Measurements from ENCODE around the gene PAX2. TPM values are rescaled to one million over a fixed set of nuclear protein-coding genes. Genes with fewer than 3 reads are reported as not detected.
A peak's percentile ranks its signal among the peaks of the same experiment; 100 is the strongest.

PAX2 gene
- total RNA-seq, 1 experiment from 2014 or later = 0.09 TPM

- ChIA-PET POLR2A (interaction anchor here (0.6 to 1.6 kb wide), 3 partner anchors 12 to 18 kb away, joined by 3 to 4 read pairs (median 4); no protein-coding TSS in a partner anchor), CTCF (interaction anchor here (0.7 to 2.8 kb wide), 17 partner anchors 12 to 269 kb away, joined by 3 to 22 read pairs (median 4); no protein-coding TSS in a partner anchor)
- Mint-ChIP-seq H3K4me1 (peaks cover 40% of the 10 kb centered on the region), H3K27ac (no peak overlapping the region), H3K27me3 (ENCODE audit: low read depth) (peaks cover 100% of the 10 kb centered on the region), H3K36me3 (no peaks in the 10 kb centered on the region), H3K4me3 (peak overlapping the region; percentile 53), H3K9me3 (no peaks in the 10 kb centered on the region)
- no peak for TF ChIP-seq ETV6 (CRISPR knock-in tag; IDR thresholded peaks at IDR 0.05)
- TF ChIP-seq, protein P1, sequence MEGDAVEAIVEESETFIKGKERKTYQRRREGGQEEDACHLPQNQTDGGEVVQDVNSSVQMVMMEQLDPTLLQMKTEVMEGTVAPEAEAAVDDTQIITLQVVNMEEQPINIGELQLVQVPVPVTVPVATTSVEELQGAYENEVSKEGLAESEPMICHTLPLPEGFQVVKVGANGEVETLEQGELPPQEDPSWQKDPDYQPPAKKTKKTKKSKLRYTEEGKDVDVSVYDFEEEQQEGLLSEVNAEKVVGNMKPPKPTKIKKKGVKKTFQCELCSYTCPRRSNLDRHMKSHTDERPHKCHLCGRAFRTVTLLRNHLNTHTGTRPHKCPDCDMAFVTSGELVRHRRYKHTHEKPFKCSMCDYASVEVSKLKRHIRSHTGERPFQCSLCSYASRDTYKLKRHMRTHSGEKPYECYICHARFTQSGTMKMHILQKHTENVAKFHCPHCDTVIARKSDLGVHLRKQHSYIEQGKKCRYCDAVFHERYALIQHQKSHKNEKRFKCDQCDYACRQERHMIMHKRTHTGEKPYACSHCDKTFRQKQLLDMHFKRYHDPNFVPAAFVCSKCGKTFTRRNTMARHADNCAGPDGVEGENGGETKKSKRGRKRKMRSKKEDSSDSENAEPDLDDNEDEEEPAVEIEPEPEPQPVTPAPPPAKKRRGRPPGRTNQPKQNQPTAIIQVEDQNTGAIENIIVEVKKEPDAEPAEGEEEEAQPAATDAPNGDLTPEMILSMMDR (IDR thresholded peaks at IDR 0.05) = peak; percentile 23; the same call in 1 of the 2 replicates
- ATAC-seq = peak; percentile 61
- peak; percentile 80 for DNase-seq (ENCODE audit: low spot score)
These were observed 16.2 kb upstream of the PAX2 start for GRCh38 chr10:100728928-100729861.

GRCh38 chr10:100729862-100730724, 15.3 kb upstream of the PAX2 start:
- Mint-ChIP-seq H3K4me1 (peaks cover 45% of the 10 kb centered on the region), H3K27ac (no peak overlapping the region), H3K27me3 (ENCODE audit: low read depth) (peaks cover 100% of the 10 kb centered on the region), H3K9me3 (no peaks in the 10 kb centered on the region), H3K4me3 (peak overlapping the region; percentile 53), H3K36me3 (no peaks in the 10 kb centered on the region)
- TF ChIP-seq, protein P2, sequence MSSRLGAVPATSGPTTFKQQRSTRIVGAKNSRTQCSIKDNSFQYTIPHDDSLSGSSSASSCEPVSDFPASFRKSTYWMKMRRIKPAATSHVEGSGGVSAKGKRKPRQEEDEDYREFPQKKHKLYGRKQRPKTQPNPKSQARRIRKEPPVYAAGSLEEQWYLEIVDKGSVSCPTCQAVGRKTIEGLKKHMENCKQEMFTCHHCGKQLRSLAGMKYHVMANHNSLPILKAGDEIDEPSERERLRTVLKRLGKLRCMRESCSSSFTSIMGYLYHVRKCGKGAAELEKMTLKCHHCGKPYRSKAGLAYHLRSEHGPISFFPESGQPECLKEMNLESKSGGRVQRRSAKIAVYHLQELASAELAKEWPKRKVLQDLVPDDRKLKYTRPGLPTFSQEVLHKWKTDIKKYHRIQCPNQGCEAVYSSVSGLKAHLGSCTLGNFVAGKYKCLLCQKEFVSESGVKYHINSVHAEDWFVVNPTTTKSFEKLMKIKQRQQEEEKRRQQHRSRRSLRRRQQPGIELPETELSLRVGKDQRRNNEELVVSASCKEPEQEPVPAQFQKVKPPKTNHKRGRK (CRISPR knock-in tag; IDR thresholded peaks at IDR 0.05; ENCODE audit: borderline replicate concordance) = 0 out of 2 replicates have a peak, but pooled peaks have one; percentile 56
- TF ChIP-seq, protein P3, sequence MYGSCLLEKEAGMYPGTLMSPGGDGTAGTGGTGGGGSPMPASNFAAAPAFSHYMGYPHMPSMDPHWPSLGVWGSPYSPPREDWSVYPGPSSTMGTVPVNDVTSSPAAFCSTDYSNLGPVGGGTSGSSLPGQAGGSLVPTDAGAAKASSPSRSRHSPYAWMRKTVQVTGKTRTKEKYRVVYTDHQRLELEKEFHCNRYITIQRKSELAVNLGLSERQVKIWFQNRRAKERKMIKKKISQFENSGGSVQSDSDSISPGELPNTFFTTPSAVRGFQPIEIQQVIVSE (CRISPR knock-in tag; IDR thresholded peaks at IDR 0.05; ENCODE audit: borderline replicate concordance) = no peak
- TF ChIP-seq, protein P4, sequence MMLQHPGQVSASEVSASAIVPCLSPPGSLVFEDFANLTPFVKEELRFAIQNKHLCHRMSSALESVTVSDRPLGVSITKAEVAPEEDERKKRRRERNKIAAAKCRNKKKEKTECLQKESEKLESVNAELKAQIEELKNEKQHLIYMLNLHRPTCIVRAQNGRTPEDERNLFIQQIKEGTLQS (CRISPR knock-in tag; conservative IDR thresholded peaks at IDR 0.05) = no peak
- DNase-seq (ENCODE audit: low spot score) (no peak), ATAC-seq (peak; percentile 7)
- POLR2A ChIA-PET = interaction anchor here (1.0 kb wide), 1 partner anchor 11 kb away, joined by 3 read pairs; no protein-coding TSS in a partner anchor
- CTCF ChIA-PET = interaction anchor here (0.7 to 2.8 kb wide), 14 partner anchors 11 to 248 kb away, joined by 3 to 22 read pairs (median 5); no protein-coding TSS in a partner anchor

- peaks cover 45% of the 10 kb centered on the region for H3K4me1 Mint-ChIP-seq
- no peaks in the 10 kb centered on the region for H3K36me3 Mint-ChIP-seq
- no peak for DNase-seq (ENCODE audit: low spot score)
- peaks cover 100% of the 10 kb centered on the region for H3K27me3 Mint-ChIP-seq (ENCODE audit: low read depth)
- CTCF ChIA-PET = interaction anchor here (0.6 to 1.4 kb wide), 2 partner anchors 148 to 161 kb away, joined by 3 read pairs; no protein-coding TSS in a partner anchor
- peak overlapping the region; percentile 61 for H3K4me3 Mint-ChIP-seq
- H3K9me3 Mint-ChIP-seq = no peaks in the 10 kb centered on the region
- ATAC-seq = no peak
- no peak overlapping the region for H3K27ac Mint-ChIP-seq
- POLR2A ChIA-PET = no interaction called here
- no peak for TF ChIP-seq GRHL2 (CRISPR knock-in tag; IDR thresholded peaks at IDR 0.05; ENCODE audit: insufficient replicate concordance, severe bottlenecking)
- TF ChIP-seq, protein P5, sequence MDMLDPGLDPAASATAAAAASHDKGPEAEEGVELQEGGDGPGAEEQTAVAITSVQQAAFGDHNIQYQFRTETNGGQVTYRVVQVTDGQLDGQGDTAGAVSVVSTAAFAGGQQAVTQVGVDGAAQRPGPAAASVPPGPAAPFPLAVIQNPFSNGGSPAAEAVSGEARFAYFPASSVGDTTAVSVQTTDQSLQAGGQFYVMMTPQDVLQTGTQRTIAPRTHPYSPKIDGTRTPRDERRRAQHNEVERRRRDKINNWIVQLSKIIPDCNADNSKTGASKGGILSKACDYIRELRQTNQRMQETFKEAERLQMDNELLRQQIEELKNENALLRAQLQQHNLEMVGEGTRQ (CRISPR knock-in tag; IDR thresholded peaks at IDR 0.05) = no peak
- TF ChIP-seq, protein P6, sequence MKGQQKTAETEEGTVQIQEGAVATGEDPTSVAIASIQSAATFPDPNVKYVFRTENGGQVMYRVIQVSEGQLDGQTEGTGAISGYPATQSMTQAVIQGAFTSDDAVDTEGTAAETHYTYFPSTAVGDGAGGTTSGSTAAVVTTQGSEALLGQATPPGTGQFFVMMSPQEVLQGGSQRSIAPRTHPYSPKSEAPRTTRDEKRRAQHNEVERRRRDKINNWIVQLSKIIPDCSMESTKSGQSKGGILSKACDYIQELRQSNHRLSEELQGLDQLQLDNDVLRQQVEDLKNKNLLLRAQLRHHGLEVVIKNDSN (CRISPR knock-in tag; IDR thresholded peaks at IDR 0.05) = no peak
- no peak for TF ChIP-seq AFF4 (CRISPR knock-in tag; IDR thresholded peaks at IDR 0.05; ENCODE audit: borderline replicate concordance)
- TF ChIP-seq, protein P7, sequence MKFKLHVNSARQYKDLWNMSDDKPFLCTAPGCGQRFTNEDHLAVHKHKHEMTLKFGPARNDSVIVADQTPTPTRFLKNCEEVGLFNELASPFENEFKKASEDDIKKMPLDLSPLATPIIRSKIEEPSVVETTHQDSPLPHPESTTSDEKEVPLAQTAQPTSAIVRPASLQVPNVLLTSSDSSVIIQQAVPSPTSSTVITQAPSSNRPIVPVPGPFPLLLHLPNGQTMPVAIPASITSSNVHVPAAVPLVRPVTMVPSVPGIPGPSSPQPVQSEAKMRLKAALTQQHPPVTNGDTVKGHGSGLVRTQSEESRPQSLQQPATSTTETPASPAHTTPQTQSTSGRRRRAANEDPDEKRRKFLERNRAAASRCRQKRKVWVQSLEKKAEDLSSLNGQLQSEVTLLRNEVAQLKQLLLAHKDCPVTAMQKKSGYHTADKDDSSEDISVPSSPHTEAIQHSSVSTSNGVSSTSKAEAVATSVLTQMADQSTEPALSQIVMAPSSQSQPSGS (CRISPR knock-in tag; IDR thresholded peaks at IDR 0.05; ENCODE audit: borderline replicate concordance, low read depth) = no peak
- TF ChIP-seq ERG (CRISPR knock-in tag; IDR thresholded peaks at IDR 0.05) = no peak
These were observed 14.5 kb upstream of the PAX2 start for GRCh38 chr10:100730725-100731406.

Data from WTC11 (cell line).